Measurements from ENCODE around the gene TMEM273. TPM values are rescaled to one million over a fixed set of nuclear protein-coding genes. Genes with fewer than 3 reads are reported as not detected.

TMEM273 gene
- total RNA-seq, 1 experiment from 2014 or later = 0.09 TPM

DNA sequence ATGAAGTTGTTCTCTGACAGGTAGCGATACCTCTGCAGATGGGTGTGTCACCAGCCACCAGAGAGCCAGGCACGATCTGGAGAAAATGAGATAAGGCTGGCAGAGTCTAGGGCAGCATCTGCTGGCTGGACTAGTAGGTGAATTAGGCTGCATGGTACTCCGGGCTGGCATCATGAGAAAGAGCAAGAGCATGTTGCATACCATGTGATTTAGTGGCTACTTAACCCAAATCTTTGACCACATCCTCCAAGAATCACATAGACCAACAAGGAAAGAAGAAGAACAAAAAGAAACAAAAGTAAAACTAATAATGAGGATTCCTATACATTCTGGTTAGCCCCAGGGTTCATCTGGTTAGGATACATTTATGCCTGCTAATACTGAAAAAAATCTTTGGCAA lies 31.0 kb downstream of the TMEM273 start:
- Mint-ChIP-seq H3K9me3 (peaks cover 13% of the 10 kb centered on the region), H3K36me3 (no peaks in the 10 kb centered on the region), H3K27ac (no peak overlapping the region), H3K4me3 (no peak overlapping the region), H3K27me3 (ENCODE audit: low read depth) (peaks cover 4% of the 10 kb centered on the region; the same call in 1 of the 2 replicates), H3K4me1 (peaks cover 28% of the 10 kb centered on the region)
- CTCF ChIA-PET = no interaction called here
- ATAC-seq = no peak
- TF ChIP-seq, protein P1, sequence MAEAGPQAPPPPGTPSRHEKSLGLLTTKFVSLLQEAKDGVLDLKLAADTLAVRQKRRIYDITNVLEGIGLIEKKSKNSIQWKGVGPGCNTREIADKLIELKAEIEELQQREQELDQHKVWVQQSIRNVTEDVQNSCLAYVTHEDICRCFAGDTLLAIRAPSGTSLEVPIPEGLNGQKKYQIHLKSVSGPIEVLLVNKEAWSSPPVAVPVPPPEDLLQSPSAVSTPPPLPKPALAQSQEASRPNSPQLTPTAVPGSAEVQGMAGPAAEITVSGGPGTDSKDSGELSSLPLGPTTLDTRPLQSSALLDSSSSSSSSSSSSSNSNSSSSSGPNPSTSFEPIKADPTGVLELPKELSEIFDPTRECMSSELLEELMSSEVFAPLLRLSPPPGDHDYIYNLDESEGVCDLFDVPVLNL (CRISPR knock-in tag; IDR thresholded peaks at IDR 0.05; ENCODE audit: borderline replicate concordance, low read depth) = no peak
- TF ChIP-seq NFYB (CRISPR knock-in tag; conservative IDR thresholded peaks at IDR 0.05; ENCODE audit: low read depth) = no peak
- TF ChIP-seq ZNF423 (CRISPR knock-in tag; IDR thresholded peaks at IDR 0.05) = no peak
- TF ChIP-seq, protein P2, sequence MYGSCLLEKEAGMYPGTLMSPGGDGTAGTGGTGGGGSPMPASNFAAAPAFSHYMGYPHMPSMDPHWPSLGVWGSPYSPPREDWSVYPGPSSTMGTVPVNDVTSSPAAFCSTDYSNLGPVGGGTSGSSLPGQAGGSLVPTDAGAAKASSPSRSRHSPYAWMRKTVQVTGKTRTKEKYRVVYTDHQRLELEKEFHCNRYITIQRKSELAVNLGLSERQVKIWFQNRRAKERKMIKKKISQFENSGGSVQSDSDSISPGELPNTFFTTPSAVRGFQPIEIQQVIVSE (CRISPR knock-in tag; IDR thresholded peaks at IDR 0.05; ENCODE audit: borderline replicate concordance) = no peak
- TF ChIP-seq CREB1 (CRISPR knock-in tag; IDR thresholded peaks at IDR 0.05) = no peak
- TF ChIP-seq RELA (CRISPR knock-in tag; IDR thresholded peaks at IDR 0.05; ENCODE audit: borderline replicate concordance) = no peak
- TF ChIP-seq, protein P3, sequence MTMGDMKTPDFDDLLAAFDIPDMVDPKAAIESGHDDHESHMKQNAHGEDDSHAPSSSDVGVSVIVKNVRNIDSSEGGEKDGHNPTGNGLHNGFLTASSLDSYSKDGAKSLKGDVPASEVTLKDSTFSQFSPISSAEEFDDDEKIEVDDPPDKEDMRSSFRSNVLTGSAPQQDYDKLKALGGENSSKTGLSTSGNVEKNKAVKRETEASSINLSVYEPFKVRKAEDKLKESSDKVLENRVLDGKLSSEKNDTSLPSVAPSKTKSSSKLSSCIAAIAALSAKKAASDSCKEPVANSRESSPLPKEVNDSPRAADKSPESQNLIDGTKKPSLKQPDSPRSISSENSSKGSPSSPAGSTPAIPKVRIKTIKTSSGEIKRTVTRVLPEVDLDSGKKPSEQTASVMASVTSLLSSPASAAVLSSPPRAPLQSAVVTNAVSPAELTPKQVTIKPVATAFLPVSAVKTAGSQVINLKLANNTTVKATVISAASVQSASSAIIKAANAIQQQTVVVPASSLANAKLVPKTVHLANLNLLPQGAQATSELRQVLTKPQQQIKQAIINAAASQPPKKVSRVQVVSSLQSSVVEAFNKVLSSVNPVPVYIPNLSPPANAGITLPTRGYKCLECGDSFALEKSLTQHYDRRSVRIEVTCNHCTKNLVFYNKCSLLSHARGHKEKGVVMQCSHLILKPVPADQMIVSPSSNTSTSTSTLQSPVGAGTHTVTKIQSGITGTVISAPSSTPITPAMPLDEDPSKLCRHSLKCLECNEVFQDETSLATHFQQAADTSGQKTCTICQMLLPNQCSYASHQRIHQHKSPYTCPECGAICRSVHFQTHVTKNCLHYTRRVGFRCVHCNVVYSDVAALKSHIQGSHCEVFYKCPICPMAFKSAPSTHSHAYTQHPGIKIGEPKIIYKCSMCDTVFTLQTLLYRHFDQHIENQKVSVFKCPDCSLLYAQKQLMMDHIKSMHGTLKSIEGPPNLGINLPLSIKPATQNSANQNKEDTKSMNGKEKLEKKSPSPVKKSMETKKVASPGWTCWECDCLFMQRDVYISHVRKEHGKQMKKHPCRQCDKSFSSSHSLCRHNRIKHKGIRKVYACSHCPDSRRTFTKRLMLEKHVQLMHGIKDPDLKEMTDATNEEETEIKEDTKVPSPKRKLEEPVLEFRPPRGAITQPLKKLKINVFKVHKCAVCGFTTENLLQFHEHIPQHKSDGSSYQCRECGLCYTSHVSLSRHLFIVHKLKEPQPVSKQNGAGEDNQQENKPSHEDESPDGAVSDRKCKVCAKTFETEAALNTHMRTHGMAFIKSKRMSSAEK (CRISPR knock-in tag; IDR thresholded peaks at IDR 0.05; ENCODE audit: borderline replicate concordance) = no peak
- TF ChIP-seq PRRX2 (CRISPR knock-in tag; IDR thresholded peaks at IDR 0.05) = no peak
- TF ChIP-seq, protein P4, sequence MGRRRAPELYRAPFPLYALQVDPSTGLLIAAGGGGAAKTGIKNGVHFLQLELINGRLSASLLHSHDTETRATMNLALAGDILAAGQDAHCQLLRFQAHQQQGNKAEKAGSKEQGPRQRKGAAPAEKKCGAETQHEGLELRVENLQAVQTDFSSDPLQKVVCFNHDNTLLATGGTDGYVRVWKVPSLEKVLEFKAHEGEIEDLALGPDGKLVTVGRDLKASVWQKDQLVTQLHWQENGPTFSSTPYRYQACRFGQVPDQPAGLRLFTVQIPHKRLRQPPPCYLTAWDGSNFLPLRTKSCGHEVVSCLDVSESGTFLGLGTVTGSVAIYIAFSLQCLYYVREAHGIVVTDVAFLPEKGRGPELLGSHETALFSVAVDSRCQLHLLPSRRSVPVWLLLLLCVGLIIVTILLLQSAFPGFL (CRISPR knock-in tag; IDR thresholded peaks at IDR 0.05; ENCODE audit: borderline replicate concordance) = no peak
- no peak for TF ChIP-seq GRHL2 (CRISPR knock-in tag; IDR thresholded peaks at IDR 0.05; ENCODE audit: insufficient replicate concordance, severe bottlenecking)
- no peak for TF ChIP-seq HMGA2 (CRISPR knock-in tag; IDR thresholded peaks at IDR 0.05)
- no peak for TF ChIP-seq ZNF219 (CRISPR knock-in tag; IDR thresholded peaks at IDR 0.05; ENCODE audit: borderline replicate concordance)
- no peak for TF ChIP-seq NFE2L1 (CRISPR knock-in tag; IDR thresholded peaks at IDR 0.05)
- TF ChIP-seq GTF2I (CRISPR knock-in tag; conservative IDR thresholded peaks at IDR 0.05) = no peak
- TF ChIP-seq, protein P5, sequence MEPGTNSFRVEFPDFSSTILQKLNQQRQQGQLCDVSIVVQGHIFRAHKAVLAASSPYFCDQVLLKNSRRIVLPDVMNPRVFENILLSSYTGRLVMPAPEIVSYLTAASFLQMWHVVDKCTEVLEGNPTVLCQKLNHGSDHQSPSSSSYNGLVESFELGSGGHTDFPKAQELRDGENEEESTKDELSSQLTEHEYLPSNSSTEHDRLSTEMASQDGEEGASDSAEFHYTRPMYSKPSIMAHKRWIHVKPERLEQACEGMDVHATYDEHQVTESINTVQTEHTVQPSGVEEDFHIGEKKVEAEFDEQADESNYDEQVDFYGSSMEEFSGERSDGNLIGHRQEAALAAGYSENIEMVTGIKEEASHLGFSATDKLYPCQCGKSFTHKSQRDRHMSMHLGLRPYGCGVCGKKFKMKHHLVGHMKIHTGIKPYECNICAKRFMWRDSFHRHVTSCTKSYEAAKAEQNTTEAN (CRISPR knock-in tag; IDR thresholded peaks at IDR 0.05) = no peak
- TF ChIP-seq RORB (CRISPR knock-in tag; IDR thresholded peaks at IDR 0.05) = no peak
- TF ChIP-seq ZNF416 (CRISPR knock-in tag; IDR thresholded peaks at IDR 0.05) = no peak
- TF ChIP-seq, protein P6, sequence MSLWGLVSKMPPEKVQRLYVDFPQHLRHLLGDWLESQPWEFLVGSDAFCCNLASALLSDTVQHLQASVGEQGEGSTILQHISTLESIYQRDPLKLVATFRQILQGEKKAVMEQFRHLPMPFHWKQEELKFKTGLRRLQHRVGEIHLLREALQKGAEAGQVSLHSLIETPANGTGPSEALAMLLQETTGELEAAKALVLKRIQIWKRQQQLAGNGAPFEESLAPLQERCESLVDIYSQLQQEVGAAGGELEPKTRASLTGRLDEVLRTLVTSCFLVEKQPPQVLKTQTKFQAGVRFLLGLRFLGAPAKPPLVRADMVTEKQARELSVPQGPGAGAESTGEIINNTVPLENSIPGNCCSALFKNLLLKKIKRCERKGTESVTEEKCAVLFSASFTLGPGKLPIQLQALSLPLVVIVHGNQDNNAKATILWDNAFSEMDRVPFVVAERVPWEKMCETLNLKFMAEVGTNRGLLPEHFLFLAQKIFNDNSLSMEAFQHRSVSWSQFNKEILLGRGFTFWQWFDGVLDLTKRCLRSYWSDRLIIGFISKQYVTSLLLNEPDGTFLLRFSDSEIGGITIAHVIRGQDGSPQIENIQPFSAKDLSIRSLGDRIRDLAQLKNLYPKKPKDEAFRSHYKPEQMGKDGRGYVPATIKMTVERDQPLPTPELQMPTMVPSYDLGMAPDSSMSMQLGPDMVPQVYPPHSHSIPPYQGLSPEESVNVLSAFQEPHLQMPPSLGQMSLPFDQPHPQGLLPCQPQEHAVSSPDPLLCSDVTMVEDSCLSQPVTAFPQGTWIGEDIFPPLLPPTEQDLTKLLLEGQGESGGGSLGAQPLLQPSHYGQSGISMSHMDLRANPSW (CRISPR knock-in tag; conservative IDR thresholded peaks at IDR 0.05; ENCODE audit: low read depth) = no peak
- DNase-seq (ENCODE audit: low spot score) = no peak
- POLR2A ChIA-PET = no interaction called here
